ENCODE results near the gene LRRC75A. TPM values are rescaled to one million over a fixed set of nuclear protein-coding genes. Genes with fewer than 3 reads are reported as not detected.

LRRC75A gene
- total RNA-seq, 2 donors from 2014 or later: 0.93 to 2.6 TPM

- Histone ChIP-seq H3K27me3 (no peaks in the 10 kb centered on the region), H3K4me3 (no peak overlapping the region), H3K9me3 (no peaks in the 10 kb centered on the region), H3K36me3 (no peaks in the 10 kb centered on the region), H3K27ac (peak overlapping the region in 1 of 2 donors; percentile 16), H3K4me1 (peaks cover 0 to 44% of the 10 kb centered on the region in 2 donors)
- TF ChIP-seq CTCF (IDR thresholded peaks at IDR 0.05): no peak
- DNase-seq (ENCODE audit: low spot score): no peak
These were observed 27.5 kb downstream of the LRRC75A start for GRCh38 chr17:16464303-16465051.

- Histone ChIP-seq H3K9me3 (no peaks in the 10 kb centered on the region), H3K4me1 (peaks cover 0 to 48% of the 10 kb centered on the region in 2 donors), H3K4me3 (no peak overlapping the region), H3K27ac (peak overlapping the region in 1 of 2 donors; percentile 16), H3K36me3 (no peaks in the 10 kb centered on the region), H3K27me3 (no peaks in the 10 kb centered on the region)
- TF ChIP-seq CTCF (IDR thresholded peaks at IDR 0.05): peak; percentile 17 to 26
- no peak for DNase-seq (ENCODE audit: low spot score)
These were observed 28.4 kb downstream of the LRRC75A start for GRCh38 chr17:16463358-16464302.

- no peaks in the 10 kb centered on the region for H3K36me3 ChIP-seq
- no peaks in the 10 kb centered on the region for H3K27me3 ChIP-seq
- peaks cover 0 to 48% of the 10 kb centered on the region in 2 donors for H3K4me1 ChIP-seq
- no peak for DNase-seq (ENCODE audit: low spot score)
- TF ChIP-seq CTCF (IDR thresholded peaks at IDR 0.05): no peak
- H3K4me3 ChIP-seq: no peak overlapping the region
- no peak overlapping the region for H3K27ac ChIP-seq
- no peaks in the 10 kb centered on the region for H3K9me3 ChIP-seq
These were observed 29.7 kb downstream of the LRRC75A start for GRCh38 chr17:16462070-16462864.

- Histone ChIP-seq H3K27ac (no peak overlapping the region), H3K36me3 (no peaks in the 10 kb centered on the region), H3K9me3 (no peaks in the 10 kb centered on the region), H3K27me3 (no peaks in the 10 kb centered on the region), H3K4me1 (peaks cover 0 to 47% of the 10 kb centered on the region in 2 donors), H3K4me3 (no peak overlapping the region)
- no peak for TF ChIP-seq CTCF (IDR thresholded peaks at IDR 0.05)
- no peak for DNase-seq (ENCODE audit: low spot score)
These were observed 30.5 kb downstream of the LRRC75A start for GRCh38 chr17:16461606-16461866.

GRCh38 chr17:16460796-16461605, 31.0 kb downstream of the LRRC75A start:
- Histone ChIP-seq H3K27me3 (no peaks in the 10 kb centered on the region), H3K27ac (no peak overlapping the region), H3K36me3 (no peaks in the 10 kb centered on the region), H3K4me1 (peaks cover 0 to 41% of the 10 kb centered on the region in 2 donors), H3K9me3 (no peaks in the 10 kb centered on the region), H3K4me3 (no peak overlapping the region)
- TF ChIP-seq CTCF (IDR thresholded peaks at IDR 0.05): no peak
- DNase-seq (ENCODE audit: low spot score): no peak

All from right atrium auricular region (tissue), 2 donors.